HG02938 (cell line): ENCODE data around the gene THAP11.
A peak's percentile ranks its signal among the peaks of the same experiment; 100 is the strongest.

Experiments
- ATAC-seq: cut with Tn5 transposase; IDR thresholded peaks from one replicate; pipeline ENCODE4 v1.9.1; 2021; ENCODE audit warnings: mild to moderate bottlenecking, moderate library complexity; ENCODE audit not compliant: unreplicated experiment

Gene THAP11

DNA sequence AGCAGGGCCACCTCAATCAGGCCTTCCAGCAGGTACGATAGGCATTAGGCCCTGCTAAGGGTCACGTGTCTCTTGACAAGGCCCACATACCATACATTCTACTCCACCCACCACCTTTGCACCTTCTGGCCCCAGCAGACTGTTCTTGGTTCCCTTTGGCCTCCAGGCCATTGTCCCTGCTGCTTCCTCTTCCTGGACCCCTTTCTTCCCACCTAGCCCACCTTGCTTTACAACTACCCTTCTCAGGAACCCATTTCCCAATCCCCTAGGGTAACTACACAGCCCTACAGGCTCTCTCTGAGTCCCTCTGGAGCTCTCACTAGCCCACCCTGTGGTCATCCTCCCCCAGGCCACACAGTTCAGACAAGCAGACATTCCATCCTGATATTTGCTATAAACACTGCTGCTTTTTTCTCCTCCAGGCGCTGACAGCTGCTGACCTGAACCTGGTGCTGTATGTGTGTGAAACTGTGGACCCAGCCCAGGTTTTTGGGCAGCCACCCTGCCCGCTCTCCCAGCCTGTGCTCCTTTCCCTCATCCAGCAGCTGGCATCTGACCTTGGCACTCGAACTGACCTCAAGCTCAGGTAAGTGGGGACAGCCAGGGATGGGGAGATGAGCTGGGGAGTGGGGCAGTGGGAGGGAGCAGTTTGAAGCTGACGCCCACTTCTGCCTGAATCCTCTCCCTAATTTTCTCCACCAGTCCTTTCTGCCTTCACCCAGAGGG, 41.2 kb downstream of the THAP11 start:
- no peak for ATAC-seq

GRCh38 chr16:67883872-67884261, 41.7 kb downstream of the THAP11 start:
- ATAC-seq: no peak

GRCh38 chr16:67884684-67885083, 42.6 kb downstream of the THAP11 start, which contains the start of gene NRN1L:
Gene NRN1L, plus strand, starts transcription at chr16:67884885. Its CDS starts 19 bp downstream, at chr16:67884904.
- no peak for ATAC-seq

DNA sequence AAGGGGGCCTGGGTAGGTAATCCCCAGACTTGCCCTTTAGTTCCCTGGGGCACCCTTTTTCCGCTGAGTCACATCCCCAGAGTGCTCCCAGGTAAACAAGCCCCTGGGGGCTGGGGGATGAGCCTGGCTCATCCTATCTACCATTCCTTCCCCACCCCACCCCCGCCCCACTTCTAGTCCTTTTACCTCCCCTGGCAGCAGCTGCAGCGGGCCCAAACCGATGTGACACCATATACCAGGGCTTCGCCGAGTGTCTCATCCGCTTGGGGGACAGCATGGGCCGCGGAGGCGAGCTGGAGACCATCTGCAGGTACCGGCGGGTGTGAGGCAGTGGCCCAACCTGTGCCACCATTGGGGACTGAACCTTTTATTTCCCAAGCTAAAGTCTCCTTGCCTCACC, 43.4 kb downstream of the THAP11 start:
- ATAC-seq: no peak

DNA sequence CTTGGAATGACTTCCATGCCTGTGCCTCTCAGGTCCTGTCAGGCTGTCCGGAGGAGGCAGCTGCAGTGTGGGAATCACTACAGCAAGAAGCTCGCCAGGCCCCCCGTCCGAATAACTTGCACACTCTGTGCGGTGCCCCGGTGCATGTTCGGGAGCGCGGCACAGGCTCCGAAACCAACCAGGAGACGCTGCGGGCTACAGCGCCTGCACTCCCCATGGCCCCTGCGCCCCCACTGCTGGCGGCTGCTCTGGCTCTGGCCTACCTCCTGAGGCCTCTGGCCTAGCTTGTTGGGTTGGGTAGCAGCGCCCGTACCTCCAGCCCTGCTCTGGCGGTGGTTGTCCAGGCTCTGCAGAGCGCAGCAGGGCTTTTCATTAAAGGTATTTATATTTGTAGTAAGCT, 43.9 kb downstream of the THAP11 start:
- ATAC-seq: no peak

GRCh38 chr16:67886387-67886786, 44.3 kb downstream of the THAP11 start:
- ATAC-seq: no peak

DNA sequence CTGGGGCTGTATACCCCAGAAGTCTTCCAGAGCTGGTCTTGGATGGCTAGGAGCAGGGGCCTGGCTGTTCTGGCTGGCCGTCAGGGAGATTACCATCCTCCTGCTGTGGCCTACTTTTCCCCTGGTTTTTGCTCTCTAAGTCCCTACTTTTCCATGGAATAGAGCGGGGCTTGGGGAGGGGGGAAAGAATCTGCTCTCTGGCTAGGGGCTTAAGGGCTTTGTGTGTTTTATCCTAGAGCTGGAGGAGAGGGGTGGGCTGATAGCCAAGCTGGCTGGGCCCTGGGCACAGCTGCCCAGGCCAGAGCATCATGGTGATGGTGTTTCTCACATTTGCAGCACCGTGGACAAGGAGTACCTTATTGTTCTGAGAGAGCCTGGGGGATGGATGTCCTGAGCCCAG, 46.2 kb downstream of the THAP11 start:
- no peak for ATAC-seq

- ATAC-seq: no peak
These were observed 50.3 kb downstream of the THAP11 start for GRCh38 chr16:67892375-67892774.

DNA sequence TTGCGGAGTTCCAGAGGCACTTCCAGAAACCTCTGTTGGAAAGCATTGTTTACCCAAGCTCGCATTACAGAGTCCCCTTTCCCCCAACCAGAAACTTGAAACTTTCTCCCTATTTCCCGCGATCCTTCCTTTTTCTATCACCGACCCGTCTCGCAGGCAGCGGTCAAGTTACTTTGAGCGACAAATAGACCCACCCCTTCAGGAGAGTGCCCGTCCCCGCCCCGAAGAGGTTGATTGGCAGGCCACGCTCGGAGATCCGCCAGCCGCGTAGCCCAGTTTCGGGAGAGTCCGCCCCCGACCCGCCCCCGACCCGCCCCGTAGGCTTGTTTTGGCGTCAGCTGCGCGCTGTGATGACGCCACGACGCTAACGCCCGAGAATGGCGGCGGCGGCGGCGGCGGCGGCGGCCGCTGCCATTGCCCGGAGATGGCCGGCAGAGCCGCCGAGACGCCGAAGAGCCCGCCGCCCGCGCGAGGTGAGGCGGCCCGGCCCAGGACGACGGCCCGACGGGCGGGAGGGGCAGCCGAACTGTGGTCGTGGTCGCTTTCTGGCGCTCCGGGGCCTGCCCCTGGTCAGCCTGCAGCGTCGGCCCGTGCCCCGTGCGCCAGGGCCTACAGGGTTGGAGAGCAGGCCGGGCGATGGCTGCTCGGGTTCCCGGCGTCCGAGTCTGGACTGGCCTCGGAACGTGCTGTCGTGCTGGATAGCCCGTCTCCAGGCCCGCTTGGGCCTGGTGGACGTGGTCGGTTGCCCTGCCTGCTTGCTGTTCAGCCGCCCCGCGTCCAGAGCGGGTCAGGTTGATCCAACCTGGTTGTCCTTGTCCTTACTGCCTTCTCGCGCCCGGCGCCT, 51.0 kb downstream of the THAP11 start, which contains the start of gene PSKH1:
Gene PSKH1, plus strand, starts transcription at position 356 of the 844 bp plus-strand sequence. CDS start 15,496 bp downstream, outside the sequence.
- ATAC-seq: peak; percentile 82
